HL-60/S4 (cell line): ENCODE measurements around the gene MARS1.
"Not testable (repeated sequence)": the region's sequence is repeated elsewhere in the genome, so short reads cannot be mapped to it uniquely, and the experiment has no call there.

ENCODE experiments used
- in situ Hi-C: fragments of 300-500 bp; cut with MboI; formaldehyde crosslinking; loops from 2 replicates; pipeline ENCODE4 v1.14.3; 2022; ENCODE audit warnings: low sequenced_read_pairs

MARS1 gene

GRCh38 chr12:57489157-57489641, 1.3 kb downstream of the MARS1 start:
- in situ Hi-C loops = no loop called here

GRCh38 chr12:57490126-57490525, 2.3 kb downstream of the MARS1 start:
- in situ Hi-C loops = no loop called here

- in situ Hi-C loops = no loop called here
Observed at GRCh38 chr12:57491393-57492280, 3.8 kb downstream of the MARS1 start.

- in situ Hi-C loops = not testable (repeated sequence)
Observed at GRCh38 chr12:57495051-57495701, 7.3 kb downstream of the MARS1 start.

GRCh38 chr12:57496822-57497221, 9.0 kb downstream of the MARS1 start:
- in situ Hi-C loops = no loop called here

- in situ Hi-C loops = no loop called here
Observed at GRCh38 chr12:57497223-57498131, 9.6 kb downstream of the MARS1 start.

GRCh38 chr12:57498132-57498502, 10.2 kb downstream of the MARS1 start:
- in situ Hi-C loops = no loop called here

GRCh38 chr12:57498571-57498970, 10.7 kb downstream of the MARS1 start:
- in situ Hi-C loops = no loop called here

- in situ Hi-C loops = no loop called here
Observed at GRCh38 chr12:57500213-57500612, 12.3 kb downstream of the MARS1 start.

GRCh38 chr12:57502311-57502969, 14.6 kb downstream of the MARS1 start:
- in situ Hi-C loops = not testable (repeated sequence)

GRCh38 chr12:57506541-57506940, 18.7 kb downstream of the MARS1 start:
- in situ Hi-C loops = not testable (repeated sequence)

- in situ Hi-C loops = not testable (repeated sequence)
Observed at GRCh38 chr12:57507796-57508195, 19.9 kb downstream of the MARS1 start.

- in situ Hi-C loops = no loop called here
Observed at GRCh38 chr12:57511161-57511560, 23.3 kb downstream of the MARS1 start.

GRCh38 chr12:57511588-57512325, 23.9 kb downstream of the MARS1 start:
- in situ Hi-C loops = no loop called here

- in situ Hi-C loops = no loop called here
Observed at GRCh38 chr12:57512665-57513064, 24.8 kb downstream of the MARS1 start.

- in situ Hi-C loops = no loop called here
Observed at GRCh38 chr12:57513266-57513665, 25.4 kb downstream of the MARS1 start.

- in situ Hi-C loops = not testable (repeated sequence)
Observed at GRCh38 chr12:57513677-57514076, 25.8 kb downstream of the MARS1 start.

- in situ Hi-C loops = not testable (repeated sequence)
Observed at GRCh38 chr12:57514246-57514645, 26.4 kb downstream of the MARS1 start.

GRCh38 chr12:57514720-57515407, 27.0 kb downstream of the MARS1 start:
- in situ Hi-C loops = no loop called here
